ENCODE data around the gene TK1.

TK1 gene

GRCh38 chr17:78133971-78134898, 52.6 kb downstream of the TK1 start:
- peak; percentile 55 for DNase-seq (ENCODE audit: low spot score)

DNA sequence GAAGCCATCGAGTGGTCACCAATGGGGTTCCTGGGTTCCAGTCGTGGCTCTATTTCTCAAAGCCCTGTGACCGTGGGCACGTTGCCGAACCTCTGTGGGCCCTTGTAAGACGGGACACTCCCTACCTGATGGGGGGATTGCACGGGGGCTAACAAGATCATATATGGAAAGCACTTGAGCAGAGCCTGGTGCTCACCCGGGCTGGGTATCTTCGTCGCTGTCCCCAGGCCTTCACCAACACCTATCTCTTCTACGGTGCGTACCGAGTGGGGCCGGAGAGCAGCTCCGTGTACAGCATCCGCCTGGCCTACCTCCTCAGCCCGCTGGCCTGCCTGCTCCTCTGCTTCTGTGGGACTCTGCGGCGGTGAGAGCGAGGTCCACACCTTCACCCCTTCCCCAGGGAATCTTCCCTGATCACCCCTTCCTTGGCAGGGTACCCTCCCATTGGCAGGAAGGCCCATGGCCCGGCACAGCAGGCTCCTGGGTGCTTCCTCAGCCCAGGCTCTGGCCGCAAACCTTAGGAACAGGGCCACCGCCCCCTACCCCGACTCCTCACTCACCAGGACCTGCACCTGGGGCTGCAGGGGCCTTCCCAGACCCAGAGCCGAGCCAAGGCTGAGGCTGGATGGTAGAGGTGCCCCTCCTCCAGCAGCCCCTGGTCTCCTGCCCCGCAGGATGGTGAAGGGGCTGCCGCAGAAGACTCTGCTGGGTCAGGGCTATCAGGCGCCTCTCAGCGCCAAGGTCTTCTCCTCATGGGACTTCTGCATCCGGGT, 53.5 kb downstream of the TK1 start:
- DNase-seq (ENCODE audit: low spot score): no peak

- DNase-seq (ENCODE audit: low spot score): no peak
These were observed 54.1 kb downstream of the TK1 start for GRCh38 chr17:78132767-78133178.

- DNase-seq (ENCODE audit: low spot score): peak; percentile 55
These were observed 54.7 kb downstream of the TK1 start for GRCh38 chr17:78132084-78132676.

GRCh38 chr17:78131172-78132083, 55.4 kb downstream of the TK1 start:
- no peak for DNase-seq (ENCODE audit: low spot score)

DNA sequence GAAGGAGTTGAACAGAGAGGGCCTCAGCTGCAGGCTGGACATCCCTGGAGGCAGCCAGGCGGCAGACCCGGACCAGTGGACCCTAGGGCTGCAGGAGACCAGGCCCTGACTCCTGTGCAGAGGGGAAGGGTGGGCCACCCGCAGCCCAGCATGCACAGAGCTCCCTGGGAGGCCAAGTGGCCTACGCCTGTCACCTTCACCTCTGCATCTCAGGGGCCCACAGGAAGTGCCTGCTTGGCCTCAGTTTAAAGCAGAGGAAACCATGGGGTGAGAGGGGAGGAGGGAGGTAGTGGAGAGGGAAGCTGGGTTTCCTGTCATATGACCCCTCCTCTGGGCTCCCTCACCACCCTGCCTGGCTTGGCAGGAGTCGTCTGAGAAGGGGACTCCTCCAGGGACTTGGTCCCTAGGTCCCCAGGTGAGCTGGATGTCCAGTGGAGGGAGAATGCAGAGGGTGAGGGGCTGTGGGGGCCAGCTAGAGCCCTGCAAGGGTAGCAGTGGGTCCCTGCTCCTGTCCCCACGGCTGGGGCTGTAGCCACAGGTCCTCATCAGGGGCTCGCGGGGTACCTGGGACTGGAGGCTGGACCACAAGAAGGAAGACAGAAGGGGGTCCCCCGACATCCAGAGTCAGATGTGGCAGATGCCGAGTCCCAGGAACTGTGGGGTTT, 56.3 kb downstream of the TK1 start, which contains the start of gene TMC8:
TMC8 (plus strand) TSS at position 335 of the 665 bp plus-strand sequence. CDS start 818 bp downstream, outside the sequence.
- no peak for DNase-seq (ENCODE audit: low spot score)

- no peak for DNase-seq (ENCODE audit: low spot score)
These were observed 56.8 kb downstream of the TK1 start for GRCh38 chr17:78130090-78130436.

DNA sequence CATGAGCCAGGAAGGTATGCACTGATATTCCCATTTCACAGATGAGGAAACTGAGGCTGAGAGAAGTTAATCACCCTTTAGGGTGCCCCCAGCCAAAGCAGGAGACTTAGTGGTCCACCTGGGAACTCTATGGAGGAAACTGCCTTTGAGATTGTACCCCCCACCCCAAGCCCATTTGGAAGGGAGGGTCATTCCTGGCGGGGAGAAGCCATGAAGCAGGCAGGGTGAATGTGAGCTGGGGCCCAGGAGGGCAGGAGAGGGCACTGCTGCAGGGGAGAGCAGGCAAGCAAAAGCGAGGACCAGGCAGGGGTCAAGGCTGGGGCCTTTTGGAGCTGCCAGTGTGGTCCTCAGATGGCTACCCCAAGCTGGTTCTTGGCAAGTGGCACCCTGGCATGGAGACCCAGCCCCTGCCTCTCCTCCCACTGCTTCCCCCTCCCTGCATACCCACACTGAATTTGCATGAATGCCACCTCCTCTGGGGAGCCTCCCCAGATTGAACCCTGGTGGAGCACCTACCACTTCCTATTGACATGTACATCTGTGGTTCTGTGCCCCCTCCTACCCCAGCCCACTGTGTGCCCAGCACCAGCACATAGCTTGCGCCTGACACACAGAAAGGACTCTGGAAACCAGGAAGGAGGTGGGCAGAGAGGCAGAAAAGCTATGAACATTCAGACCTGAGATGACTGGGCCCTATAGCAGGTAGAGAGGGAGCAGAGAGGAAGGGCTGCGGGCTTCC, 57.3 kb downstream of the TK1 start:
- no peak for DNase-seq (ENCODE audit: low spot score)

- DNase-seq (ENCODE audit: low spot score): peak; percentile 73
These were observed 58.1 kb downstream of the TK1 start, which contains the start of gene TMC6 for GRCh38 chr17:78128551-78129350. TSS of gene TMC6 (minus strand) at chr17:78128755. CDS start at chr17:78126832, 1,923 bp downstream.

- DNase-seq (ENCODE audit: low spot score): peak; percentile 37
These were observed 58.8 kb downstream of the TK1 start for GRCh38 chr17:78127888-78128550.

DNA sequence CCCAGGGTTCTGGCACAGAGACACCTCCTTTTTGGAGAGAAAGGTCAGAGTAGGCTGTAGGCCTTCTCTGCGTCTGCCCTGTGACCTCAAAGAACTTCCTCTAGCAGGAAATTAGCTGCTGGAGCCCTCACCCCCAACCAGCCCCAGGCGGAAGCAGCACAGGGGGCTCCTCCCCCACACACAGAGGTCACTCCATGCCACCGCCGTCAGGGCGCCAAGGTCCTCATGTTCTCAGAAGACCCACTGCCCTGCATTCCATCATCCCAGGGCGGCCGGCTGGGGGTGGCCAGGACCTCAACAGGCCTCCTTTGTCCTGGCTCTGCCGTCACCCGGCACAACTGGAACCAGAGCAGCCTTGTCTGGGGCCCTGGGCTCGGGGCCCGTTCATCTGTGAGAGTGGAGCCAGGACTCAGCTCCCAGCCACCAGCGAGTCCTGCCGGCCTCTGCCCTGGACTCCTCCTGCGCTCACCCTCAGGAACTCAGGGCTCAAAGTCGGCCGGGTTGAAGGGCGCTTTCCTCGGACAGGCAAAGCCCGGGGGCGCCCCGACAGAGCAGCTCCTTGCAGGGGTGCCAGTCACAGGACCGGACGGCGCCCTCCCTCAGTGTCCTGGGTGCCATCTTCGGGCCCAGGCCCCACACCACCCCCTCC, 59.5 kb downstream of the TK1 start:
- peak; percentile 36 for DNase-seq (ENCODE audit: low spot score)

- DNase-seq (ENCODE audit: low spot score): no peak
These were observed 60.0 kb downstream of the TK1 start for GRCh38 chr17:78126895-78127238.

DNA sequence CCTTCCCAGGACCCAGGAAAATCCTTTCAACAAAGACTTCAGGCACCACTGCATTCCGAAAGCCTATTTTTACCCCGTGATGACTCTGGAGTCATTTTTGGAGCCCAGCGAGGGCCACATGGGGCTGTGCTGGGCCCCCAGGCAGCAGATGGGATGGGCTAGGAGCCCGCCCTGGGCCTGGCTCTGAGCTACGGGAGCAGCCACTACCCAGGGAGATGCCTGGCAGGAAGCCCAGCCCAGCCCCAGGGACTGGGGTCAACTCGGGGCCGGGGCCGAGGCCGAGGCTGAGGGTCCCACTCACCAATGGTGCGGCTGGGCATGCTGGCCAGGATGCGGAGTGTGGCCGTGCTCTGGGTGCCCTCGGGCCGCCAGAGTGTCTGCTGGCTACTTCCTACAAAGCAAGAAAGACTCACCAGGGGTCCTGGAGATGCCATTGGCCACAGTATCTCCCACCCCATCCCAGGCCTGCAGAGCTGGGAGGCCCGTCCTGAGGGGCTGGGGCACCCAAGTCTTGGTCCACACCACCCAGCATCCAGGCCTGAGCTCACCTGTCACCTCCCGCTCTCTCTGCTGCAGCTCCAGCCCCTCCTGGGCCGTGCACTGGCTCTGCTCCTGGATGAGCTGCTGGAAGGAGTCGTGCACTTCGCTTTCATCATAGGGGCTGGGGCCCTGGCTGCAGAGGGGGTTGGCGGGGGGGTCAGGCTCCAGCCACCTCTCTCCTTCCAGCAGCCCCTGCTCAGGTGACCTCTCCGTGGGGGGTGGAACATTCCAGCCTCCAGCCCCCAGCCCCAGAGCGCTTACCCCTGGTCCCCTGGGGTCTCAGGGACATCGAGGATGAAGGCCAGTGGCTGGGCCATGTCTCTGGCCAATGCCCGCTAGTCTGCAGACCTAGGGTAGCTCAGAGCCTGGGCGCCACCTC, 60.6 kb downstream of the TK1 start:
- DNase-seq (ENCODE audit: low spot score): no peak

- no peak for DNase-seq (ENCODE audit: low spot score)
These were observed 61.5 kb downstream of the TK1 start for GRCh38 chr17:78125138-78125913.

DNA sequence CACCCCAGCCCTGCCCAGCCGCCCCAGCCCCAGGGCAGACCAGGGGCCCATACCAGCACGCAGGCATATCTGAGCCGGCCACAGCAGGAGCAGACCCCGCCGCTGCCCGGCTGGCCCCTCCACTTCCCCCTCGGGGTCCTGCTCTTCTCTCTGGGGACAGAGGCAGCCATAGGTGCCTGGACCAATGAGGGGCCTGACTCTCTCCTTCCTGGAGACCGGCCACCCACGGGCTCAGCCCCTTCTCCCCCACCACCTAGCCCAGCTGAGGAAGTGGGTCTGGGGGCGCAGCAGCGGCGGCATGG, 62.1 kb downstream of the TK1 start:
- DNase-seq (ENCODE audit: low spot score): no peak
